GM18505 (cell line): ENCODE data around the gene TMEM248.
A peak's percentile ranks its signal among the peaks of the same experiment; 100 is the strongest.
"Not testable (repeated sequence)": the region's sequence is repeated elsewhere in the genome, so short reads cannot be mapped to it uniquely, and the experiment has no call there.

Source experiments
- ATAC-seq: cut with Tn5 transposase; IDR thresholded peaks from one replicate; pipeline ENCODE4 v1.9.1; 2021; ENCODE audit not compliant: unreplicated experiment
- POLR2A ChIP-seq: IDR thresholded peaks from 4 replicates; pipeline ENCODE4 v1.6.1; 2011; ENCODE audit warnings: borderline replicate concordance; ENCODE audit not compliant: insufficient read depth, insufficient read length; ENCODE audit errors: extremely low read depth

TMEM248 gene

DNA sequence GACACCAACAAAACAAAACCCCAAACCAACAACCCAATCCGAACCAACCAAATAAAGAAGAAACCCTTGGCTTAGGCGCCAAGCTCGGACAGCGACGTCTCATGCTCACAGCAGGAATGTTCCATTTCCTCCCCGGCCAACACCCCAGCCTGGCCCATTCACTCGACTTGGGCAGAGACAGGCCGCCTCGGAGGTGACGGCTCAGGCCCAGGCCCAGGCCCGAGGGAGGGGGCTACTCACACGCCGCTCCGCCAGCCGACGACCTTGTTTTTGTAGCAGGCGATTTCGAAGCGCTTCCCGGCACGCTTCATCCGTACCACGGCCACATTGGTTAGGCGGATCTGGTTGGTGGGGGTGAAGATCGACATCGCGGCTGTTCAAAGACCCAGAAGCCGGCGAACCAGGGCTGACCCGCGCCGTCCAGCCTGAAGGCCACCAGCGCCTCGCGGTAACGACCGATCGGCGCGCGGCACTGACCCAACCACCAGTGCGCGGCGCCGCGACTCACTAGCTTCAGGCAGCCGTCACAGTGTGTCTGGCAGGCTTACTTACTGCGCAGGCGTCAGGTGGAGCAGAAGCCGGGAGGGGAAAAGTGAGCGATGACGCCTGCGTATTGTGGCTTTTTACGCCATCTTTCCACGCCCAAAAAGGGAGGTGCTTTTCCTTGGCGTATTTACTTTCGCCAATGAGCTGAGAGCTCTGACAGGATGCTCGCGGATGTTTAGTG is 74.2 kb downstream of the TMEM248 start, which contains the start of gene SBDS:
TSS of gene SBDS (minus strand) at position 537 of the 727 bp plus-strand sequence. CDS start at position 368, 169 bp downstream.
- ATAC-seq: peak; percentile 66
- TF ChIP-seq POLR2A: peak; percentile 92

DNA sequence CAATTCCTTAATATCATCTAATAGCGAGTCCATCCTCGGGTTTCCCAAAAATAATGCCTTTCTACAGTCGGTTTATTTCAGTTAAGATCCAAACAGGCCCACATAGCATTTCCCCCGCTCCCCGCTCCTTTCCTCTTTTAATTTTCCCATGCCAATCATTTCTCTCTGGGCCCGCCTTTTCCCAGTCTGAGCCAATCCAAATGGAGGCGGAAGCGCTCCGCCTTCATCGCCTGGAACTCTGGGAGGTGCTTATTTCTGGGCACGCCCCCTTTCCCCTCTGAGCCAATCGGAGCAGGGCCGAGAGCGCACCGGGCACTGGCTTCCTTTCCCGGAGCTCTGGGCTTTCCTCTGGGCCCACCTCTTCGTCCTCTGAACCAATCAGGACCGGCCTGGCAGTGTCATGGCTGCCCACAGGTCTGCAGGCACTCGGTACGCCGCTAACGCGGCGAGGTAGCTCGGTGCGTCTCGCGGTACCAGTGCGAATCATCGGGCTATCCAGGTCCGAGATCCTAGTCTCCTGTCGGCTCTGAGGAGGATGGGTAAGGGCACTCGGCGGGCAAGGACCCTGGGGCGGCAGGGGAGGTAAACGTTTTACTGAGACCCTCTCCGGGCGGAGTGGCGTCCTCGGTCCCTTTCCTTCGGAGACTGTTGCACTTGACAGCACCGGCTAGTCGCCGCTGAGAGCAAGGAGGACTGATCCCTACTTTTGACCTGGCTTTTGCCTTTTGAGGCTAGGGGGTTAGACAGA is 75.6 kb downstream of the TMEM248 start, which contains the start of gene TYW1:
TSS of gene TYW1 (plus strand) at position 390 of the 748 bp plus-strand sequence. CDS start at position 536, 146 bp downstream.
- TF ChIP-seq POLR2A: peak; percentile 91
- ATAC-seq: peak; percentile 83

DNA sequence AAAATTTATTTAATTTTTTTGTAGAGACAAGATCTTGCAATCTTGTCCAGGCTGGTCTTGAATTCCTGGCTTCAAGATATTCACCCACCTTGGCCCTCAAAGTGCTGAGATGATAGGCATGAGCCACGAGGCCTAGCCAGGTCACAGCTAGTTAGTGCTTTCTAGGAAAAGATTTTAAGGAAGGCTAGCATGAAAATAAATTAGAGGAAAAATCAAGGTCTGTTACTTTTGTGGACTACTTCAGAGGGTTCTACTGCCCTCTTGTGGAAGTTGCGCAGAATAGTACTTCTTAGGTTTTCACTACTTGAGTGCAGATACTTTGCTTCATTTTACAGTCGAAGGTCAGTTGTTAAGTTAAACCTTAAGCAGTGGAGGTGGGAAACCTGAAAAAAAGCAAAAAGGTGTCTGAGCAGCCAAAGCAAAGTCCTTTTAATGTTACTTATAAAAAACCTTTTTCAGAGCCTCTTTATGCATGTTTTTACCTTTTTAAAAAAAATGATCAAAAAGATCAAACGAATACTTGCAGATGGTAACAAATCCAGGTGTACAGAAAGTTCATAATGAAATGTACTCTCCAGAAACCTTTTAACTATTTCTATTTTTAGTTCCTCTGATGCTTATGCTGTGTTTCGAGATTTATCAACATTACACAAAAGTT is 79.7 kb downstream of the TMEM248 start:
- ATAC-seq: not testable (repeated sequence)

DNA sequence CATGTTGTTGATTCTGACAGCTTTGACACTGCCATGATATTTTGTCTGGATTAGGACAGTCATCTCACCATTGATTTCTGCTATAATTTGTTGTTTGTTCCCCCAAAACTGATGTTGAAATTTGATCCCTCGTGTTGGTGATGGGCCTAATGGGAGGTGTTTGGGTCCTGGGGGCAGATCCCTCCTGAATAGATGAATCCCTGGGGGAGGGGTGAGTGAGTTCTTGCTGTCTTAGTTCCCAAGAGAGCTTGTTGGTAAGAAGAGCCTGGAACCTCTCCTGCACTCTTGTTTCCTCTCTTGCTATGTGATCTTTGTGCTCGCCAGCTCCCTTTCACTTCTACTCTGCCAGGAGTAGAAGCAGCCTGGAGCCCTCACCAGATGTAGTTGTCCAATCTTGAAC is 83.1 kb downstream of the TMEM248 start:
- ATAC-seq: not testable (repeated sequence)

DNA sequence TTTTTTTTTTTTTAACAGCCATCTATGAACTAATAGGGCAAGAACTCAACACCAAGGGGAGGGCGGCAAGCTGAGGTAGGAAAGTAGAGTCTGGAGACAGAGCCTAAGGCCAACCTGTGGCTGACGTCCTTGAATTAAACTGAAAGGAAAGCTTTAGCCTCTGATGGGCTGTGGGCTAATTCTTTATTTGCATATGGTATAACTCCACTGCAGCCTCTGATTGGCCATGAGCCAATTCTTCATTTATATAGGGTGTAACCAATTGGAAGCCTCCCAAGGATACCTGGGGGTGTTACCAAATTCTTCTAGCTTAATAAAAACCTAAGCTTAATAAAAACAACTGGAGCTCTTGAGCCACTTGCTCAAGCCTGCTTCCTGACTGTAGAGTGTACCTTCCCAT is 85.9 kb downstream of the TMEM248 start:
- ATAC-seq: no peak
- TF ChIP-seq POLR2A: no peak
